Liver (tissue), 9 donors: Measurements from ENCODE around the gene AKAP12. TPM values are rescaled to one million over a fixed set of nuclear protein-coding genes. Genes with fewer than 3 reads are reported as not detected.

Experiments
- DNase-seq: peaks from one replicate; pipeline ENCODE4 v3.0.0-alpha.2; 2017; ENCODE audit warnings: low spot score
- H3K27ac ChIP-seq, 2 donors: one replicate each; pipeline ENCODE4 v1.7.0; 2013; ENCODE audit warnings: inconsistent platforms in 2 of 2, low read length in 2 of 2, control low read depth in 1 of 2, low read depth in 1 of 2, mild to moderate bottlenecking in 1 of 2
- H3K27me3 ChIP-seq, 4 donors: one replicate each; pipeline versions ENCODE4 v1.6.1 to v1.7.0; 2013; ENCODE audit warnings: low read length in 3 of 4, inconsistent platforms in 1 of 4, mild to moderate bottlenecking in 1 of 4, moderate library complexity in 1 of 4; ENCODE audit not compliant: control insufficient read depth in 4 of 4, insufficient read depth in 4 of 4
- H3K36me3 ChIP-seq, 4 donors: one replicate each; pipeline versions ENCODE4 v1.6.1 to v1.7.0; 2013; ENCODE audit warnings: low read length in 3 of 4, mild to moderate bottlenecking in 3 of 4, low read depth in 1 of 4, moderate library complexity in 1 of 4; ENCODE audit not compliant: control insufficient read depth in 4 of 4, insufficient read depth in 3 of 4
- H3K4me1 ChIP-seq, 4 donors: one replicate each; pipeline versions ENCODE4 v1.6.1 to v1.7.0; 2013; ENCODE audit warnings: low read length in 3 of 4, mild to moderate bottlenecking in 3 of 4, moderate library complexity in 1 of 4; ENCODE audit not compliant: control insufficient read depth in 4 of 4, insufficient read depth in 4 of 4
- H3K4me3 ChIP-seq, 3 donors: one replicate each; pipeline versions ENCODE4 v1.6.1 to v1.7.0; 2013; ENCODE audit warnings: low read length in 3 of 3, control low read depth in 1 of 3, low read depth in 1 of 3, mild to moderate bottlenecking in 1 of 3
- H3K9ac ChIP-seq, 2 donors: one replicate each; pipeline ENCODE4 v1.7.0; 2013; ENCODE audit warnings: low read length in 2 of 2, mild to moderate bottlenecking in 2 of 2, moderate library complexity in 2 of 2, control low read depth in 1 of 2, low read depth in 1 of 2
- H3K9me3 ChIP-seq, 4 donors: one replicate each; pipeline versions ENCODE4 v1.6.1 to v1.7.0; 2013; ENCODE audit warnings: low read length in 3 of 4; ENCODE audit not compliant: control insufficient read depth in 4 of 4
- CTCF ChIP-seq: fragments of 150-350 bp; IDR thresholded peaks from 2 replicates; pipeline ENCODE4 v1.5.1; 2017; ENCODE audit warnings: improper control_type of control experiment, low read depth, low read length; ENCODE audit not compliant: missing input control
- EGR1 ChIP-seq, 2 donors: IDR thresholded peaks; 2 replicates each; pipeline ENCODE4 v1.6.1; 2016 to 2018; ENCODE audit warnings: antibody characterized with exemption in 2 of 2, low read depth in 2 of 2
- FOXA2 ChIP-seq: IDR thresholded peaks from 2 replicates; pipeline ENCODE4 v1.6.1; 2016; ENCODE audit warnings: antibody characterized with exemption
- GABPA ChIP-seq, 2 donors: IDR thresholded peaks in 1 of 2; conservative IDR thresholded peaks in 1 of 2; 2 replicates each; pipeline ENCODE4 v1.6.1; 2016; ENCODE audit warnings: antibody characterized with exemption in 2 of 2, mild to moderate bottlenecking in 1 of 2, moderate library complexity in 1 of 2
- HNF4A ChIP-seq, 2 donors: conservative IDR thresholded peaks; 2 replicates each; pipeline ENCODE4 v1.6.1; 2016; ENCODE audit warnings: antibody characterized with exemption in 2 of 2, mild to moderate bottlenecking in 2 of 2
- HNF4G ChIP-seq: IDR thresholded peaks from 2 replicates; pipeline ENCODE4 v1.6.1; 2016; ENCODE audit warnings: antibody characterized with exemption
- JUND ChIP-seq, 2 donors: IDR thresholded peaks; 2 replicates each; pipeline ENCODE4 v1.6.1; 2016; ENCODE audit warnings: antibody characterized with exemption in 2 of 2
- MAX ChIP-seq: IDR thresholded peaks from 2 replicates; pipeline ENCODE4 v1.6.1; 2016; ENCODE audit warnings: antibody characterized with exemption
- NR2F2 ChIP-seq: IDR thresholded peaks from 2 replicates; pipeline ENCODE4 v1.6.1; 2016; ENCODE audit warnings: antibody characterized with exemption
- RAD21 ChIP-seq, 2 donors: IDR thresholded peaks; 2 replicates each; pipeline ENCODE4 v1.6.1; 2016; ENCODE audit warnings: antibody characterized with exemption in 2 of 2, mild to moderate bottlenecking in 2 of 2
- REST ChIP-seq: IDR thresholded peaks from 2 replicates; pipeline ENCODE4 v1.6.1; 2016; ENCODE audit warnings: antibody characterized with exemption, mild to moderate bottlenecking
- RXRA ChIP-seq, 2 donors: IDR thresholded peaks; 2 replicates each; pipeline ENCODE4 v1.6.1; 2017 to 2018; ENCODE audit warnings: antibody characterized with exemption in 2 of 2, mild to moderate bottlenecking in 1 of 2
- SP1 ChIP-seq: IDR thresholded peaks from 2 replicates; pipeline ENCODE4 v1.6.1; 2018; ENCODE audit warnings: antibody characterized with exemption, mild to moderate bottlenecking
- ZBTB33 ChIP-seq: IDR thresholded peaks from 2 replicates; pipeline ENCODE4 v1.6.1; 2016; ENCODE audit warnings: antibody characterized with exemption
- whole genome bisulfite sequencing: extraction: QIAGEN DNeasy Blood & Tissue Kit; methylation state at CpG from one replicate; pipeline ENCODE4 v1.1.7; 2013; 5-methylcytosine and 5-hydroxymethylcytosine counted together
- polyA plus RNA-seq, 2 donors: library from polyadenylated mRNA; stranded (reverse) in 1 of 2; unstranded in 1 of 2; fragments of 200-250 nt in 1 of 2; fragments of >200 nt in 1 of 2; fragmentation: Nextera tagmentation in 1 of 2; extraction: Ambion mirVana in 1 of 2; gene quantifications; one replicate each; pipeline versions ENCODE4 v1.2.1 to v1.2.3, GENCODE V29; 2013 to 2015
- total RNA-seq, 2 donors: library from RNA; depleted of rRNA; stranded (reverse); fragments of >200 nt; gene quantifications; one replicate each; pipeline ENCODE4 v1.2.3, GENCODE V29; 2014
- donor health status: healthy.
- donor health status: healthy.
- donor health status: healthy.
- donor health status: healthy.
- donor health status: healthy.

AKAP12 gene
- total and polyA plus RNA-seq, 4 donors = 6.7 to 14.8 (median 8.6) TPM

- H3K9ac ChIP-seq = no peak overlapping the region
- no peaks in the 10 kb centered on the region for H3K9me3 ChIP-seq
- no peaks in the 10 kb centered on the region for H3K27me3 ChIP-seq
- H3K36me3 ChIP-seq = peaks cover 0 to 3% (median 0%) of the 10 kb centered on the region in 4 donors
- TF ChIP-seq JUND (IDR thresholded peaks at IDR 0.05) (no peak), HNF4G (no peak), ZBTB33 (no peak), GABPA (IDR thresholded peaks at IDR 0.05 in 1 of 2, conservative IDR thresholded peaks at IDR 0.05 in 1 of 2) (no peak), EGR1 (IDR thresholded peaks at IDR 0.05; ENCODE audit: low read depth in 2 of 2) (no peak), REST (no peak), FOXA2 (no peak), CTCF (no peak), NR2F2 (no peak), RXRA (IDR thresholded peaks at IDR 0.05) (no peak)
- DNase-seq = no peak
- no peak overlapping the region for H3K27ac ChIP-seq
- 88% methylated on average over 2 of the region's 2 CpGs for WGBS
- no peak overlapping the region for H3K4me3 ChIP-seq
- peaks cover 8 to 35% (median 28%) of the 10 kb centered on the region in 4 donors for H3K4me1 ChIP-seq
Measured at GRCh38 chr6:151388236-151388635, 148.5 kb downstream of the AKAP12 start.

GRCh38 chr6:151388997-151389617 lies 149.3 kb downstream of the AKAP12 start:
- Histone ChIP-seq H3K27ac (peak overlapping the region; percentile 97 to 99), H3K9ac (peak overlapping the region; percentile 89 to 92), H3K4me1 (peaks cover 8 to 42% (median 33%) of the 10 kb centered on the region in 4 donors), H3K27me3 (no peaks in the 10 kb centered on the region), H3K4me3 (peak overlapping the region; percentile 58 to 100 (median 80)), H3K9me3 (no peaks in the 10 kb centered on the region), H3K36me3 (peaks cover 0 to 3% (median 0%) of the 10 kb centered on the region in 4 donors)
- WGBS = 34% methylated on average over 12 of the region's 12 CpGs
- DNase-seq = no peak
- TF ChIP-seq HNF4A (conservative IDR thresholded peaks at IDR 0.05) (no peak), NR2F2 (no peak), RAD21 (IDR thresholded peaks at IDR 0.05) (no peak), GABPA (IDR thresholded peaks at IDR 0.05 in 1 of 2, conservative IDR thresholded peaks at IDR 0.05 in 1 of 2) (no peak), REST (no peak), MAX (no peak), JUND (IDR thresholded peaks at IDR 0.05) (no peak), CTCF (no peak), SP1 (no peak), ZBTB33 (no peak)
